ENCODE measurements around the gene PCCB.
A peak's percentile ranks its signal among the peaks of the same experiment; 100 is the strongest.
"Not testable (repeated sequence)": the region's sequence is repeated elsewhere in the genome, so short reads cannot be mapped to it uniquely, and the experiment has no call there.

Gene PCCB

GRCh38 chr3:136330900-136331299 is 80.8 kb downstream of the PCCB start:
- DNase-seq, result no peak

- no peak for DNase-seq
These were observed 82.2 kb downstream of the PCCB start for GRCh38 chr3:136332302-136332701.

GRCh38 chr3:136332776-136333175 is 82.6 kb downstream of the PCCB start:
- DNase-seq, result no peak

- DNase-seq, result no peak
These were observed 84.1 kb downstream of the PCCB start for GRCh38 chr3:136334209-136334608.

- DNase-seq, result not testable (repeated sequence)
These were observed 84.6 kb downstream of the PCCB start for GRCh38 chr3:136334726-136335125.

GRCh38 chr3:136336329-136337100 is 86.4 kb downstream of the PCCB start:
- no peak for DNase-seq

GRCh38 chr3:136343446-136343845 is 93.3 kb downstream of the PCCB start:
- no peak for DNase-seq

- DNase-seq, result peak; percentile 0
These were observed 93.9 kb downstream of the PCCB start for GRCh38 chr3:136343873-136344555.

- no peak for DNase-seq
These were observed 96.3 kb downstream of the PCCB start for GRCh38 chr3:136346486-136346885.

GRCh38 chr3:136350132-136350531 is 100.0 kb downstream of the PCCB start:
- DNase-seq, result no peak

- no peak for DNase-seq
These were observed 100.4 kb downstream of the PCCB start for GRCh38 chr3:136350557-136350956.

- no peak for DNase-seq
These were observed 101.2 kb downstream of the PCCB start for GRCh38 chr3:136351351-136351750.

- no peak for DNase-seq
These were observed 101.8 kb downstream of the PCCB start for GRCh38 chr3:136351905-136352304.

GRCh38 chr3:136353461-136353860 is 103.3 kb downstream of the PCCB start:
- no peak for DNase-seq

GRCh38 chr3:136366289-136366688 is 116.1 kb downstream of the PCCB start:
- no peak for DNase-seq

GRCh38 chr3:136375800-136376199 is 125.7 kb downstream of the PCCB start:
- not testable (repeated sequence) for DNase-seq

- no peak for DNase-seq
These were observed 127.4 kb downstream of the PCCB start for GRCh38 chr3:136377508-136377907.

GRCh38 chr3:136378011-136378410 is 127.9 kb downstream of the PCCB start:
- no peak for DNase-seq

Measured in NCI-H1417 treated with DMSO at 0.1 percent for 48 hours (cell line).